Measurements from ENCODE around the gene NPIPB6.
"Not testable (repeated sequence)": the region's sequence is repeated elsewhere in the genome, so short reads cannot be mapped to it uniquely, and the experiment has no call there.

The NPIPB6 gene

DNA sequence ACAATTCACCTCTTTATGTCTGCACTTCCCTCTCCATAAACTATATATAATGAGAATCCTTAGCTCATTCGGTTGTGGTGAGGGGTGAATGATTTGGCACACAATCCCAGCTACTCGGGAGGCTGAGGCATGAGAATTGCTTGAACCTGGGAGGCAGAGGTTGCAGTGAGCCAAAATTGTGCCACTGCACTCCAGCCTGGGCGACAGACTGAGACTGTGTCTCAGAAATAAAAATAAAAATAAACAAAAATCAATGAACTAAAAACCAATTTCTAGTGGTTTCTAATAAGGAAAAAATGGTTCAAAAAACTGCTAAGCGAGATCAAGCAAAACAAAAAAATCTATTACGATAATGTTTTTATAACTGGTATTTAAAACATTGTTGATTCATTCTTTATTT lies at the start of gene NPIPB6:
Gene NPIPB6, minus strand, starts transcription at position 101 of the 400 bp plus-strand sequence. CDS start 686 bp downstream, outside the sequence.
- H3K4me3 ChIP-seq; H3K27ac ChIP-seq; DNase-seq (ENCODE audit: low spot score): not testable (repeated sequence)

GRCh38 chr16:28403220-28404072 lies 40.1 kb upstream of the NPIPB6 start, which contains the start of gene EIF3CL:
Gene EIF3CL, minus strand, starts transcription at chr16:28403841. Its CDS starts 223 bp downstream, at chr16:28403618.
- not testable (repeated sequence) for H3K27ac ChIP-seq; DNase-seq (ENCODE audit: low spot score)
- peak within 1 kb of the TSS; percentile 49 for H3K4me3 ChIP-seq

- DNase-seq (ENCODE audit: low spot score): not testable (repeated sequence)
These were observed 28.7 kb upstream of the NPIPB6 start for GRCh38 chr16:28392054-28392453.

GRCh38 chr16:28382177-28382867 lies 19.0 kb upstream of the NPIPB6 start:
- DNase-seq (ENCODE audit: low spot score); H3K4me3 ChIP-seq: not testable (repeated sequence)

More at GRCh38 chr16:28392054-28392453, 28.7 kb upstream of the NPIPB6 start:
- not testable (repeated sequence) for H3K4me3 ChIP-seq, H3K27ac ChIP-seq

DNA sequence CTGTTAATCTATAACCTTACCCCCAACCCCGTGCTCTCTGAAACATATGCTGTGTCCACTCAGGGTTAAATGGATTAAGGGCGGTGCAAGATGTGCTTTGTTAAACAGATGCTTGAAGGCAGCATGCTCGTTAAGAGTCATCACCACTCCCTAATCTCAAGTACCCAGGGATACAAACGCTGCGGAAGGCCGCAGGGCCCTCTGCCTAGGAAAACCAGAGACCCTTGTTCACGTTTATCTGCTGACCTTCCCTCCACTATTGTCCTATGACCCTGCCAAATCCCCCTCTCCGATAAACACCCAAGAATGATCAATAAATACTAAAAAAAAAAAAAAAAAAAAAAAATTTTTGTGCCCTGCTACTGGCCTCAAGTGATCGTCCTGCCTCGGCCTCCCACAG lies 14.5 kb upstream of the NPIPB6 start:
- not testable (repeated sequence) for DNase-seq (ENCODE audit: low spot score); H3K4me3 ChIP-seq; H3K27ac ChIP-seq

More at GRCh38 chr16:28382177-28382867, 19.0 kb upstream of the NPIPB6 start:
- H3K27ac ChIP-seq: not testable (repeated sequence)

DNA sequence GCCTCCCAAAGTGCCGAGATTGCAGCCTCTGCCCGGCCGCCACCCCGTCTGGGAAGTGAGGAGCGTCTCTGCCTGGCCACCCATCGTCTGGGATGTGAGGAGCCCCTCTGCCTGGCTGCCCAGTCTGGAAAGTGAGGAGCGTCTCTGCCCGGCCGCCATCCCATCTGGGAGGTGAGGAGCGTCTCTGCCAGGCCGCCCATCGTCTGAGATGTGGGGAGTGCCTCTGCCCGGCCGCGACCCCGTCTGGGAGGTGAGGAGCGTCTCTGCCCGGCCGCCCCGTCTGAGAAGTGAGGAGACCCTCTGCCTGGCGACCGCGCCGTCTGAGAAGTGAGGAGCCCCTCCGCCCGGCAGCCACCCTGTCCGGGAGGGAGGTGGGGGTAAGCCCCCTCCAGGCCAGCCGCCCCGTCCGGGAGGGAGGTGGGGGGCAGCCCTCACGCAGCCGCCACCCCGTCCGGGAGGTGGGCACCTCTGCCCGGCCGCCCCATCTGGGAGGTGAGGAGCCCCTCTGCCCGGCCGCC lies 13.9 kb upstream of the NPIPB6 start:
- not testable (repeated sequence) for H3K27ac ChIP-seq; H3K4me3 ChIP-seq; DNase-seq (ENCODE audit: low spot score)

DNA sequence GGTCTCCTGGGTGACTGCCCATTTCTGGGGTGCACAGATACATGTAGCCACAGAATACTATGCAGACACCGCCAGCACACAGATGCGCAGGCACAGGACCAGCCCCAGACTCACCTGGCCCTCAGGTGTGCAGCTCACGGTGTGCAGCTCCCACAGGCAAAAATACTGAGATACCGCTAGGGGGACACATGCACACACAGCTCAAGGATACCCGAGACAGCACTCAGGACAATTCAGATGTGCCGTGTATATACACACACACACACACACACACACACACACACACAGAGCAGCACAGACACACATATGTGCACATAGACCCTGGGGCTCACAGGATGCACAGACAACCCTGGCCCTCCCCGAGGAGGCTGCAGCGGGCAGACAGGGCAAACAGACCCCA lies 11.8 kb upstream of the NPIPB6 start:
- H3K4me3 ChIP-seq; DNase-seq (ENCODE audit: low spot score); H3K27ac ChIP-seq: not testable (repeated sequence)

GRCh38 chr16:28374281-28374680 lies 11.0 kb upstream of the NPIPB6 start:
- DNase-seq (ENCODE audit: low spot score); H3K27ac ChIP-seq: not testable (repeated sequence)

DNA sequence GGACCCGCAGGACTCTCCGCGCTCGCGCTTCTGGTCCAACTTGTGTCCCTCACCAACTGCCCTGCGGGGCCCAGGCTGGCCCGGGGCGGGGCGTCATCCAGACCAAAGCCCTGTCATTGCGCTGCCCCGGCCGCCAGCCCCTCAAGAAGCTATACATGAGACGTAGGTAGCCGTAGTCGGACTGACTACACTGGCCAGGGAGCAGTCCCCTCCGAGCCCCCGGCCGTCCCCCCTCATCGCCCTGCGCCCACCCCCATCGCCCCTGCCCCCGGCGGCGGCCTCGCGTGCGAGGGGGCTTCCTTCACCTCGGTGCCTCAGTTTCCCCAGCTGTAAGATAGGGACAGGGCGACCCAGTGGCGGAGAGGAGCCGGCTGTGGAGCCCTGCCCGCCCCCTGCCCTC lies 4.6 kb upstream of the NPIPB6 start:
- H3K27ac ChIP-seq, H3K4me3 ChIP-seq: not testable (repeated sequence)
- DNase-seq (ENCODE audit: low spot score): peak; percentile 11

More at GRCh38 chr16:28374281-28374680, 11.0 kb upstream of the NPIPB6 start:
- H3K4me3 ChIP-seq: not testable (repeated sequence)

DNA sequence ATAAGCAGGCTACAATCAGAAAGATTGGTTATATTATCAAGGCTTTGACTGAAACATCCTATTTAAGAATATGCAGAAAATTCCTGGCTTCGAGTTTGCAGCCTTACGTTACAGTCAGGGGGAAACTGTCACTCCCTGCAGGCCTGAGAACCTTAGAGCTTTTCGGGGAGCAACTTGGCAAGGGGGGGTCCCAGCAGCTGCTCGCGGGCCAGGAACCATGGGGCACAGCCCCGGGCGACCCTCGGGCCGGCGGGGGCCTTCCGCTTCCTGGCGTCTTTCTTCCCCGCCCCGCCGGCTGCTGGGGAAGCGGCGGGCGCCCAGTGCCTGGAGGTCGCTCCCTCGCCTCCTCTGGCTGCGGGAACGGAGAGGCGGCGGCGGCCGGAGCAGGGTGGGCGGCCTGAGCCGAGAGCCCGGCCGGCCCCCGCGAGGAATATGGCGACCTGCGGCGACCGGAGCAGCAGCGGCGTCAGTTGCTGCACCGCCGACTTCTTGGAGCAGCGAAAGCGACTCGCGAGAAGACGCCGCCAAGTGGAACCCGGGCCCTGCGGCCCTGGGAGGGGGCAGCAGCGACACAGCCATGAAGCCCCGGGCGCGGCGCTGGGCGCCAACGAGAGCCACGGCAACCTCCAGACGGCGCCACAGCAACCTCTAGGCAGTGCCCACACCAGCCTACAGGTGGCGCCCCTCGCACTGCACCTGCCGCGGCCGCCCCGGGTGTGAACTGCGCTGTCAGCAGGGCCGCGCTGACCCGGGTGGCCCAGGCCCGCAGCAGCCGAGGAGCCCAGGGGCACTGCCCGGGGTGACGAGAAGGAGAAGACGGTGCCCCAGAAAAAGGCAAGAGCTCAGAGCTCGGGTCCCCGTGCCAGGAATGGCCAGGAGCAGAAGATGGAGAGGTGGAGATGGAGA lies 1.2 kb upstream of the NPIPB6 start:
- not testable (repeated sequence) for DNase-seq (ENCODE audit: low spot score)

GRCh38 chr16:28362600-28362999 lies 708 bp downstream of the NPIPB6 start:
- H3K27ac ChIP-seq; DNase-seq (ENCODE audit: low spot score): not testable (repeated sequence)

More for the DNA sequence above, 1.2 kb upstream of the NPIPB6 start:
- H3K4me3 ChIP-seq, H3K27ac ChIP-seq: not testable (repeated sequence)

GRCh38 chr16:28338230-28338629 lies 25.1 kb downstream of the NPIPB6 start:
- not testable (repeated sequence) for DNase-seq (ENCODE audit: low spot score); H3K4me3 ChIP-seq; H3K27ac ChIP-seq

More at GRCh38 chr16:28362600-28362999, 708 bp downstream of the NPIPB6 start:
- not testable (repeated sequence) for H3K4me3 ChIP-seq

DNA sequence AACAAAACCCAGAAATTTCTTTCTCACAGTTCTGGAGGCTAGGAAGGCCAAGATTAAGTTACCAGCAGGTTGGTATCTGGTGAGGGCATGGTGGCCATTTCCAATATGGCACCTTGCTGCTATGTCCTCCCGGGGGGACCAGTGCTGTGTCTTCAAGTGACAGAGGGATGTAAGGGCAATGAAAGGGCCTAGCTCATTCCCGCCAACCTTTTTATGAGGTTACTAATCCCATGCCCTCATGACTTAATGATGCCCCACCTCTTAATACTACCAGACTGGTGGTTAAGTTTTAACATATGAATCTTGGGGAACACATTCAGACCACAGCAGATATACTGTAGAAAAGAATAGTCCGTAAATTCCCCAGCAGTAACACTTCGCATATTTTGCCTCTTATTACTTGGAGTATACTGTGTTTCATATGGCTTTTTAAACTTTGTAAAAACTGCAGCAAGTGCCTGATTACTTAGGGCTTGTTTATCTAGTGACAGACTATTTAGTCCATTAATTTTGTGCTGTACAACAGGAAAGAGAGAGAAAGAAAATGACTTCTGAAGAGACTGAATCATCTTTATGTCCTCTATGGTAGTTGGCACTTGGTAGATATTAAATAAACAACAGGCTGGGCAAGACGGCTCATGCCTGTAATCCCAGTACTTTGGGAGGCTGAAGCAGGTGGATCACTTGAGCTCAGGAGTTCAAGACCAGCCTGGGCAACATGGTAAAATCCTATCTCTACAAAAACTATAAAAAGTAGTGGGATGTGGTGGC lies 26.2 kb downstream of the NPIPB6 start:
- not testable (repeated sequence) for H3K27ac ChIP-seq; DNase-seq (ENCODE audit: low spot score)

DNA sequence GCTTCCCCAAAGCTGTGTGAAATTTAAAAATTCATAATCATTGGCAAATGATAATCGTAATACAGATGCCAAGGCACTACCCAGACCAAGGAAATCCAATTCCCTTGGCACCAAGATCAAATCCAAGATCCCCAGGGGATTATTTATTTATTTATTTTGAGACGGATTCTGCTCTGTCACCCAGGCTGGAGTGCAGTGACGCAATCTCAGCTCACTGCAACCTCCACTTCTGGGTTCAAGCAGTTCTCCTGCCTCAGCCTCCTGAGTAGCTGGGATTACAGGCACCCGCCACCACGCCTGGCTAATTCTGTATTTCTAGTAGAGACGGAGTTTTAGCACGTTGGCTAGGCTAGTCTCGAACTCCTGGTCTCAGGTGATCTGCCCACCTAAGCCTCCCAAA lies 27.6 kb downstream of the NPIPB6 start:
- not testable (repeated sequence) for DNase-seq (ENCODE audit: low spot score); H3K27ac ChIP-seq; H3K4me3 ChIP-seq

More for the DNA sequence above, 26.2 kb downstream of the NPIPB6 start:
- H3K4me3 ChIP-seq: not testable (repeated sequence)

- not testable (repeated sequence) for DNase-seq (ENCODE audit: low spot score); H3K27ac ChIP-seq; H3K4me3 ChIP-seq
These were observed 30.7 kb downstream of the NPIPB6 start for GRCh38 chr16:28332632-28333031.

DNA sequence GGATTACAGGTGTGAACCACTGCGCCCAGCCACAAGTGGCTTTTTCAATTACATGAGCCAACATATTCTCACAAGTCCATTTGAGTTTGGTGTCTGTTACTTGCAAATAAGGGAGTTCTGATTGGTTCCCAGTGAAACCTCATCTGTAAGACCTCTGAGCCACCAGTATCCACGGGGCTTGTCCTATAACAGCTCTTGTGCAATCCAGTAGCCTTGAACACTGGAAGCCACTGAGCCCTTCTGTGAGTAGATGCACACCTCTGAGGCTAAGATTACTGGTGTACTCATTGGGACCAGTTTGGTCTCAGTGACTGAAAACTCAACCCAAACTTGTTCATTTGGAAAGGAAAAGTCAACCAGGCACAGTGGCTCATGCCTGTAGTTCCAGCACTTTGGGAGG lies 32.3 kb downstream of the NPIPB6 start:
- not testable (repeated sequence) for DNase-seq (ENCODE audit: low spot score); H3K4me3 ChIP-seq; H3K27ac ChIP-seq

DNA sequence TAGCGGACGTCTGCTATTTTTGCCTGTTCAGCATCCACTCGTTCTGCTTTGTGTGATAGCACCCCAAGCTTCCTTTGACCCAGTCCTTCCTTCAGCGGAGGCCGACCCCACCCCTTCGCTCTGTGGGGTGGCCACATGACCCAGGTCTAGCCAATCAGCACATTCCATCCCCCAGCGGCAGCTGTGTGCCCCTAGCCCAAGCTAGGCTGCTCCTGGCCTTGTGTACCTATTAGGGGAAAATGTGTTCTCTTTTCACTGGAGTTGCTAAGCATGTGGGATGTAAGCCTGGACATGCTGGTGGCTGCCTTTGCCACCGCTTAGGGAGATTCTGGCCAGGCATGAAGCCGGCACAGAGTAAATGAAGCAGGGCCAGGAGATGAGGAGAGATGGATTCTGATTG lies 33.1 kb downstream of the NPIPB6 start:
- H3K4me3 ChIP-seq; DNase-seq (ENCODE audit: low spot score); H3K27ac ChIP-seq: not testable (repeated sequence)

All from coronary artery (tissue), 2 donors.